ENCODE results near the gene DNMBP. TPM values are rescaled to one million over a fixed set of nuclear protein-coding genes. Genes with fewer than 3 reads are reported as not detected.
"Not testable (repeated sequence)": the region's sequence is repeated elsewhere in the genome, so short reads cannot be mapped to it uniquely, and the experiment has no call there.

Gene DNMBP
- total RNA-seq, 4 donors from 2014 or later: 21.6 to 28.8 (median 24.6) TPM

DNA sequence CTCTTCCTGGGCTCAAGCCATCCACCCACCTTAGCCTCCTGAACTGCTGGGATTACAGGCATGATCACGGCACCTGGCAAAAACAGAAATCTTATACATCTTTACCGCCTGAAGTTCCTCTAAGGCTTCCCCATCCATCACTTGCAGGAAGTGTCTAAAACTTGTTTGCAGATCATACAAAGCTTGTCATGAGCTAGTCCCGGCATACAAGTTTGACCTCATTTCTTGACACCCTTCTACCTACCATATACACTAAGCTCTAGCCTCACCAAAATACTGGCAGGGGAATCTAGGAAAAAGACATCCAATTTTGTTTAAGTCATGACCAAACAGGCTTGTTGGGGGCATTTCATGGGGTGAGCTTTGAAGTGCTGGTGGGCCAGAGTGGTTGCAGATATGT is 14.5 kb downstream of the DNMBP start:
- no peak overlapping the region for H3K4me3 ChIP-seq
- H3K4me1 ChIP-seq: peaks cover 0 to 48% (median 15%) of the 10 kb centered on the region in 4 donors
- H3K27me3 ChIP-seq: no peaks in the 10 kb centered on the region
- no peaks in the 10 kb centered on the region for H3K9me3 ChIP-seq
- H3K27ac ChIP-seq: no peak overlapping the region
- TF ChIP-seq POLR2A (IDR thresholded peaks at IDR 0.05) (no peak), EP300 (IDR thresholded peaks at IDR 0.05) (no peak)
- TF ChIP-seq, protein P1, sequence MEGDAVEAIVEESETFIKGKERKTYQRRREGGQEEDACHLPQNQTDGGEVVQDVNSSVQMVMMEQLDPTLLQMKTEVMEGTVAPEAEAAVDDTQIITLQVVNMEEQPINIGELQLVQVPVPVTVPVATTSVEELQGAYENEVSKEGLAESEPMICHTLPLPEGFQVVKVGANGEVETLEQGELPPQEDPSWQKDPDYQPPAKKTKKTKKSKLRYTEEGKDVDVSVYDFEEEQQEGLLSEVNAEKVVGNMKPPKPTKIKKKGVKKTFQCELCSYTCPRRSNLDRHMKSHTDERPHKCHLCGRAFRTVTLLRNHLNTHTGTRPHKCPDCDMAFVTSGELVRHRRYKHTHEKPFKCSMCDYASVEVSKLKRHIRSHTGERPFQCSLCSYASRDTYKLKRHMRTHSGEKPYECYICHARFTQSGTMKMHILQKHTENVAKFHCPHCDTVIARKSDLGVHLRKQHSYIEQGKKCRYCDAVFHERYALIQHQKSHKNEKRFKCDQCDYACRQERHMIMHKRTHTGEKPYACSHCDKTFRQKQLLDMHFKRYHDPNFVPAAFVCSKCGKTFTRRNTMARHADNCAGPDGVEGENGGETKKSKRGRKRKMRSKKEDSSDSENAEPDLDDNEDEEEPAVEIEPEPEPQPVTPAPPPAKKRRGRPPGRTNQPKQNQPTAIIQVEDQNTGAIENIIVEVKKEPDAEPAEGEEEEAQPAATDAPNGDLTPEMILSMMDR (IDR thresholded peaks at IDR 0.05): no peak
- H3K36me3 ChIP-seq: no peaks in the 10 kb centered on the region
- no peak for DNase-seq (ENCODE audit: low spot score in 2 of 2)
- WGBS, 2 donors: 82 to 88% methylated on average over 3 of the region's 3 CpGs

DNA sequence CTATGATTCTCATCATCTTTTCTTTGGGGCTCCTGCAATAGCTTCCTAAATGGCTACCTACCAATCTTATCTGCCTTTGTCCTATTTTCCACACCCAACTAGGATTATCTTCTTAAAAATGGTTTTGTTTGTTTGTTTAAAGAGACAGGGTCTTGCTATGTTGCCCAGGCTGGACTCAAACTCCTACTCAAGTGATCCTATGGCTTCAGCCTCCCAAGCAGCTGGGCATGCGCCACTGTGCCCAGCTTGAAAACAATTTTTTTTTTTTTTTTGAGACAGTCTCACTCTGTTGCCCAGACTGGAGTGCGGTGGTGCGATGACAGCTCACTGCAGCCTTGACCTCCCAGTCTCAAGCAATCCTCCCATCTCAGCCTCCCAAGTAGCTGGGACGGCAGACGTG is 14.9 kb downstream of the DNMBP start:
- peaks cover 0 to 44% (median 13%) of the 10 kb centered on the region in 4 donors for H3K4me1 ChIP-seq
- H3K9me3 ChIP-seq: no peaks in the 10 kb centered on the region
- no peaks in the 10 kb centered on the region for H3K36me3 ChIP-seq
- H3K27me3 ChIP-seq: no peaks in the 10 kb centered on the region
- no peak for TF ChIP-seq POLR2A (IDR thresholded peaks at IDR 0.05)
- TF ChIP-seq, protein P1 (IDR thresholded peaks at IDR 0.05): no peak
- no peak for TF ChIP-seq EP300 (IDR thresholded peaks at IDR 0.05)
- H3K27ac ChIP-seq: peak overlapping the region in 2 of 4 donors; percentile 6 to 65
- H3K4me3 ChIP-seq: no peak overlapping the region
- DNase-seq (ENCODE audit: low spot score in 2 of 2): no peak
- WGBS, 2 donors: 95 to 96% methylated on average over 5 of the region's 5 CpGs

DNA sequence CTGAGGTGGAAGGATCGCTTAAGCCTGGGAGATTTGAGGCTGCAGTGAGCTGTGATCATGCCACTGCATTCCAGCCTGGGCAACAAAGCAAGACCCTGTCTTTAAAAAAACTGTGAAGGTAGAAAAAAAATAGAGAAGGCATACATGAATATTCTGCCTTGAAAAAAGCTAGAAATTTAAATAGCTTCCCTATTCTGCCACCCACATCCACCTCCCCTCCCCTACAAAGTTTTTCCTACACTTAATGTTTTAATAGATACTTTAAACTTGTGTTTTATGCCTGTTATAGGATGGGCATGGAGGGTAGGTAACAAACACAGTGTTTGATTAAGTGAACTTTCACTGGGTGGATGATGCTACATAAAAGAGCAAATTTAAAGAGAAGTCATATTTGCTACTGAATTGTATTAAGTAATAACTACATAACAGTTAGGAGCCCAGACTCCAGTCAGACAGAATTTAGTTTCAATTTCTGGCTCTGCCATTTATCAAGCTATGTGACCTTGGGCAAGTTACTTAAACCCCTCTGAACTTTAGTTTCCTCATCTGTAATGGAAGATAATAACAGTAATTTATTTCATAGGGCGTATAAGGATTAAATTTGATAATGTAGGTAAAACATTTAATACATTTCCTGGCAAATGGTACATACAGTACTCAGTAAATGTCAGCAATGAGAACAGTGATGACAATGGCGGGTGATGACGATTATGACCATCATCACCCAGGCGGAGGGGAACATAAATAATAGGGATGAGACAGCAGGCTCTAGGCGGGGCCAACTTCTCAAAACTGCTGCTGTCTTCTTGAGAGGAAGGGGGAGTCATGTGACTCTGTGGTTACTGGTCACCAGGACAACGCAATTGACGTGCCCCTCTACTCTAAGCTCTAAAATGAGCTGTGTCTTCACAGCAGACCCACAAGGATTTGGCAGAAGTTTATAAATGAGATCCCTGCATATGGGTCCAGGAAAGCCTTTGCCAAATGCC is 15.8 kb downstream of the DNMBP start:
- Histone ChIP-seq H3K9me3 (no peaks in the 10 kb centered on the region), H3K27me3 (no peaks in the 10 kb centered on the region), H3K4me1 (peaks cover 0 to 44% (median 11%) of the 10 kb centered on the region in 4 donors), H3K27ac (peak overlapping the region in 2 of 4 donors; percentile 6 to 65), H3K36me3 (peaks cover 0 to 6% (median 0%) of the 10 kb centered on the region in 3 donors), H3K4me3 (no peak overlapping the region)
- 46 to 56% methylated on average over 8 of the region's 8 CpGs for WGBS, 2 donors
- peak; percentile 30 to 71 for DNase-seq (ENCODE audit: low spot score in 2 of 2)
- TF ChIP-seq EP300 (IDR thresholded peaks at IDR 0.05) (peak; percentile 50 to 68), POLR2A (IDR thresholded peaks at IDR 0.05) (no peak)

DNA sequence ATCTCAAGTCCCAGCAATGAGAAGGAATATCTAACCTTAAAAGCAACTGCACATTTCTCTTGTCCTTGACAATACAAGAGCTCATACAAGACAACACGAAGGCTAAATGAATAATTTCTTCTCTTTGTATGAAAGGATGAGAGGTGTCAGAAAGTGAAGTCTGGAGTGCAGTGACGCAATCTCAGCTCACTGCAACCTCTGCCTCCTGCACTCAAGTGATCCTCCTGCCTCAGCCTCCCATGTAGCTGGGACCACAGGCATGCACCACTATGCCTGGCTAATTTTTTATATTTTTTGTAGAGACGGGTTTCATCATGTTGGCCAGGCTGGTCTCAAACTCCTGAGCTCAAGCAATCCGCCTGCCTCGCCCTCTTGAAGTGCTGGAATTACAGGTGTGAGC is 24.1 kb downstream of the DNMBP start:
- not testable (repeated sequence) for H3K27me3 ChIP-seq

DNA sequence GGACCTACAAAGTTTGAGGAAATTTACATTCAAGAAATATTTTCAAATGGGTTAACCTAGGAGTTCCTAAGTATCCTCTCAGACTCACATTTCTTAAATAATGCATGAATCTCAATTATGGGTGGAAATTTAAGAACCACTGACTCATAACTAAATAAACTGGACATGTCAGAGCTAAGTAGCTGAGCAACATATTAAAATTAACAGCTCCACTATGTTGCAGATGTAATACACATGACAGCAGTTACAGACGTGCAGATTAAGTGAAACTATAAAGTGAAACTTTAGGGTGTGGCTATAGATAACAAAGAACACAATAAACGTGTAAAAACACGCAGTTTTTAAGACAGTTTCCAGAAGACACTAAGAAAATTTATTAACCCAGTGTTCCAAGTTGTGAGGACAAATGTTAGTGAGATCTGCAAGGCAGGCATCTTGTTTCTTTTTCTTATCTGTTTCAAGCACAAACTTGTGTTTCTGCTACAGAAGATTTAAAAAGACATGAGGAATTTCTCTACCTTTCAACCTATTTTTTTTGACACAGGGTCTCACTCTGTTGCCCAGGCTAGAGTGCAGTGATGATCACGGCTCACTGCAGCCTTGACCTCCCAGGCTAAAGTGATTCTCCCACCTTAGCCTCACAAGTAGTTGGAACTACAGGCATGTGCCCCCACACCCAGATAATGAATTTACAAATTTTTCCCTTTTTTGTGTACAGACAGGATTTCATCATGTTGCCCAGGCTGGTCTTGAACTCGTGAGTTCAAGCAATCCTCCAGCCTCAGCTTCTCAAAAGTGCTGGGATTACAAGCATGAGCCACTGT is 25.3 kb downstream of the DNMBP start:
- 51 to 55% methylated on average over 5 of the region's 5 CpGs for WGBS, 2 donors
- H3K27me3 ChIP-seq: no peaks in the 10 kb centered on the region
- DNase-seq (ENCODE audit: low spot score in 2 of 2): no peak
- peaks cover 0 to 5% (median 0%) of the 10 kb centered on the region in 3 donors for H3K36me3 ChIP-seq
- no peaks in the 10 kb centered on the region for H3K9me3 ChIP-seq
- no peak overlapping the region for H3K4me3 ChIP-seq
- TF ChIP-seq EP300 (IDR thresholded peaks at IDR 0.05): no peak
- TF ChIP-seq, protein P1 (IDR thresholded peaks at IDR 0.05): no peak
- H3K27ac ChIP-seq: peak overlapping the region in 3 of 4 donors; percentile 65 to 81 (median 80)
- H3K4me1 ChIP-seq: peaks cover 0 to 52% (median 22%) of the 10 kb centered on the region in 4 donors

More for the DNA sequence above, 24.1 kb downstream of the DNMBP start:
- 91 to 95% methylated on average over 5 of the region's 5 CpGs for WGBS, 2 donors
- not testable (repeated sequence) for H3K9me3 ChIP-seq; H3K4me3 ChIP-seq; H3K36me3 ChIP-seq; H3K27ac ChIP-seq; DNase-seq (ENCODE audit: low spot score in 2 of 2)
- peaks cover 0 to 40% (median 22%) of the 10 kb centered on the region in 4 donors for H3K4me1 ChIP-seq

Measured in tibial nerve (tissue), 4 donors.